GM18909 (cell line): Measurements from ENCODE around the gene ALK.

Source experiments
- ATAC-seq: cut with Tn5 transposase; IDR thresholded peaks from one replicate; pipeline ENCODE4 v1.9.1; 2021; ENCODE audit warnings: mild to moderate bottlenecking; ENCODE audit not compliant: unreplicated experiment, poor library complexity

Gene ALK

DNA sequence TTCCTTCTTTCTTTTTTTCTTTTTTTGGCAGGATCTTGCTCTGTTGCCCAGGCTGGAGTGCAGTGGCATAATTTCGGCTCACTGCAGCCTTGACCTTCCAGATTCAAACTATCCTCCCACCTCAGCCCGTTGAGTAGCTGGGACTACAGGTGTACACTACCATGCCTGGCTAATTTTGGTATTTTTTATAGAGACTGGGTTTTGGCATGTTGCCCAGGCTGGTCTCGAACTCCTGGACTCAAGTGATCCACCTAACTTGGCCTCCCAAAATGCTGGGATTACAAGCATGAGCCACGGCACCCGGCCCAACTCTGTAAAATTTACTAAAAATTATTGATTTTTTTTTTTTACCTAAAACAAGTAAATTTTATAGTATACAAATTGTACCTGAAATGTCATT lies 360.8 kb downstream of the ALK start:
- ATAC-seq: no peak

DNA sequence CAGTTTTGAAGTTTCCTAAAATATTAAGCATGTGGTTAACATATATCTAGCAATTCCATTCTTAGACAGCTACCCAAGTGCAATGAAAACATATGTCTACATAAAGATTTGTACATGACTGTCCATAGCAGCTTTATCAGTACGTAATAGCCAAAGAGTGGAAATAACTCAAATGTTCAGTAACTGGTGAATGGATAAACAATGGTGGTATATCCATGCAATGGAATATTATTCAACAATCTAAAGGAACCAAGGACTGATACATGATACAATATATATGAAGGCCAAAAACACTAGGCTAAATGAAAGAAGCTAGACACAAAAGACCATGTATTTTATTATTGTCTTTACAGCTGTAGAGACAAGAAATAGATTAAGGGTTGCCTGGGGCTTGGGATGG lies 361.4 kb downstream of the ALK start:
- ATAC-seq: no peak

DNA sequence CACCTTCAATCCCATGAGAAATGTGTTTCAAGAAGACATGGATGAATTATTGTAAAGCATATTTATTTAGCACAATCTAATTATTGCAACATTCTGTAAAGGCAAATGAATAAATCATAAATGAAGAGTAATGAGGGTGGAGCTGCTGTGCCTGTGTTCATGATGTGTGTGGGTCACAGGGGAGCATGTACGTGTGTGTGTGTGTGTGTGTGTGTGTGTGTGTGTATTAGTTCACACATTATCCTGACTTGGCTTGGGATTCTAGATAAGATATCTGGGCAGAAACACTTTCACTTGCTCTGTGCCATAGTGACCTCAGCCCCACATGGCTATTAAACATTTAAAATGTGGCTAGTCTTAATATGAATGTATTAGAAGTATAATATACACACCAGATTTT lies 361.8 kb downstream of the ALK start:
- ATAC-seq: no peak

DNA sequence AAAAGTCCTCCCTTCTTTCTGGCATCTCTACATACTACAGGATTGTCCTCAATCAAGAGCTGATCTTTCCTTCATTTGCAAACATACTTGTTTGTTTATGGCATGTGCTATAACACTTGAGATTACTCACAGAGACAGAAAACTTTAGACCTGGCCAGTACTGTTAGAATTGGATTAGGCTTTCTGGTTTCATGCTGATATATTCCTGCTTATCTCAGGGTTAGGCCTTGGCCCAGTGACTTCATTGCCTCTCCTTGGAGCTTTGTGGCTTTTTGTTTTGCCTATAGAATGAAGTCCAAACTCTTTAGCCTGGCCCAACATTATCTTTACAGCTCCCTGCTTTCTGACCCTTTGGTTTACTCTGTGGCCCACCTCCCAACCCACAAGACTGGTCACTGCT lies 363.3 kb downstream of the ALK start:
- no peak for ATAC-seq

DNA sequence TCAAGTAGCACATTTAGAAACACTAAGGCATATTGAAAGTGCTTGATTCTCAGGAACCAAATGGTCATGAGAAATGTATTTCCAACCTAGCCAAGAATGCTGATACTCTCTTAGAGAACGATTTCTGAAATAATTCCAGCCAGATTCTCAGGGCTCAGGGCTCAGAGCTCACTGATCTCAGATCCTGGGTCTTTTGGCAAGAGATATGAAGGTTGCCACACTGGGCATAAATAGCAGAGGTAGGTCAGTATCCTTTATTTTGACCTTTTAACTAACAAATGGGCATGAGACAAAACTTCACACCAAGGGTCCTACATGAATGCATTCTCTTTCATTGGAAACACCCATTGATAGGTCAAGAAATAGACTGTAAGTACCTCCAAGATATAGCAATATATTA lies 364.1 kb downstream of the ALK start:
- no peak for ATAC-seq

DNA sequence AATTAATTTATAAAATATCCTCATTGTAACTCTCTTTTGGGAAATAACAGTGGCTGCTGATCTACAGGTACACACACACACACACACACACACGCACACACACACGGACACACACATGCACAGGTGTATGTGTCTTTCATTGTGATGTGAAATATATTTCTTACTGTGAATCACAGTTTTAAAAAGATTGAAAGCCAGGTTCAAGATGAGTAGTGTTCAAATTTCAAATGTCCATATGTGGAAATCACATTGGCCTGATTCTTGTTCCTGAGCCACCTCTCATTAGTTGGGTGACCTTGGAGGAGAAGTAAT lies 372.4 kb downstream of the ALK start:
- ATAC-seq: no peak

DNA sequence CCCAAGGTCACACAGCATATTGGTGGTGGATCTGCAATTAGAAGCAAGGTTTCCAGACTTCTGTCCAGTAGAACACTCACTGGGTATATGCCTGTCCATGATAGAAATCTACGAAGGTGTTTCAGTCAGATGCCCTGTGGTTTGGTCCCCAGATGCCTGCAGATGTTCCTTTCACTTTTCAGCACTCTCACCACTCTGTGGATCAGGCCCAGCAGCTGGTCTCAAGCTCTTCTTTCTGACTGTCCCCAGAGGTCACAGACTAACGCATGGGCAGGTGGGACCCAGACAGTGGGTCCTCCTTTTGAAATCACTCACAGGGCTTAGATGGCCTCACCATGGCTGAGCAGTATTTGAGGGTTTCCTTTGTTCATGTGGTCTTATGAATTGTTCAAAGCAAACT lies 376.5 kb downstream of the ALK start:
- no peak for ATAC-seq

DNA sequence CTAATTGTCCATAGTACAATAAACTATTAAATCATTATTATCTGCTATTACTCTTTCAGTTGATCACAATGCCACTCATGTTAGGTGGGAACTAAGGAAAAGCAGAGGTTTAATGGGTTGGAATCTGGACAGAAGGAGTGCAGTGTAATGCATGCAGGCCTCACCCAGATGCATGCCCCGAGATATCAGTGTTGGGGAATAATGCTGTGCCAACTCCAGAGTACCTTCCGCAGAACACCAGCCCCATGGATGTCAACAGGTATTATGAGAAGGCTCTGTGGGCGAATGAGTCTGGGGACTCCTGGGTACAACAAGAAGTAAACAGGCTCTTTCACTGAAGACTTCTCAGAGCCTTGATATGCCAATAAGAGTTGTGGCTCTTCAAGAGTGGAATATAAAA lies 377.4 kb downstream of the ALK start:
- no peak for ATAC-seq

DNA sequence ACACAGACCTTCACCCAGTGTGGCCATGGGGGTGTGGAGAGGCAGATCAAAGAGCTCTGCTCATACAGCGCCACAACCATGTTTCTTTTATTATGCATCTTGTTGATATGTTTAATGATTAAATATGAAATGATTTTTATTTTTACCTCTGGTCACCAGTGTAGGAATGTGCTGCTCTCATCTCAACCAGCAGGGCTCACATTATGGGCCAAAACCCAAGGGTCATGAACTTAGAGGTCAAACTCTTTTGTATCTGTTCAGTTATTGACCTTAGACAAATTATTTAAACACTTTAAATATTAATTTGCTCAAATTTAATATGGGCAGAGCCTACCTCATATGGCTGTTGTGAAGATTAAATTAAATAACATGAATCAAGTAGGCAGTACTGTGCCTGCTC lies 386.2 kb downstream of the ALK start:
- ATAC-seq: no peak

DNA sequence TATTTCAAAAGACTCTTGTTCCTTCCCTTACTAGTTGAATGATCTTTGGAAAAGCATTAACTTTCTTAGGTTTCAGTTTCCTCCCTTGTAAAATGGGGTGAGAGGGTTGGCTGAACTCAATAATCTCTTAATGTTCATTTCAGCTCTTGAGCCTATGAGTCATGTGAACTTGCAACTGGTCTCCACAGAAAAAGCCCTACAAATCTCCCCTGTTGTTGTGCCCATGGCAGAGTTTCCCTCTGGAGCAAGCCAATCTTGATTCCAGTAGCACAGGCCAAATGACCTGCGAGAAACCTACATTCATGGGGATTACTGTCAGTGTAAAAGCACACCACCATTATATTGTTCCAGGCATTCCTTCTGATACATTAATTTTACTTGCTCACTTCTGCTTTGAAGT lies 388.9 kb downstream of the ALK start:
- no peak for ATAC-seq

DNA sequence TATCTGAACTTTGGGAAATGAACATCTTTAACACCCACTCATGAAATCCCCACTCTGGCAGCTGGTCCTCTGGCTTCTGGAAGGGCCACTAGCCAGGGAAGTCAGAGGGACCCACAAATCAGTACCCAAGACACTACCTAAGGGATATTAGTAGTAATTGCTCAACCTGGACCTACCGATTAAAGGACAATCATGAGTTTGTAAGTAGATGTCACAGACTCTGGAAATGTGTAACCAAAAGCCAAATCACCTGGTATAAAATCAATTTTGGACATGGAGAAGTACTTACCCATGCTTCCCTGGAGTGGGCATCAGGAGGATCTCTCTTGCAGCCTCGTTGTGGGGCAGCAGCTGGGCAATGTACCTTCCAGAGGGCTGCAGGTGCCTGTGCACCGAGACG lies 389.8 kb downstream of the ALK start:
- ATAC-seq: no peak

DNA sequence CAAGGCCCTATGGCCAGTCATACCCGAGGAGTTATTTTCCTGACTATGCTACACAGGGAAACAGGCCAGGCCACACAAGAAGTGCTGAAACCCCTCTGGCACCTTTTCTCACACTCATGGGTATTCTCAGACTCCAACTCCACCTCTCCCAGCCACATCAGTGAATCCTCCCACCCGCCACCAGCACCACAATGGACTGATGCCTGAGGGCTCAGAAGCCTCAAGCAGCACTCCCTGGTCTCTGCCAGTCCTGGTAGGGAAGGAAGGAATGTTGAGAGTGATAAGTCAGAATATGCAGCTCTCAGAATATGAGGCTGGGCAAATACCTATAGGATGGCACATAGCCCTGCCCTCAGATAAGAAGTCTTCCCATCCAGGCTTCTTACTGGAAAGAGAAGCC lies 391.1 kb downstream of the ALK start:
- no peak for ATAC-seq

DNA sequence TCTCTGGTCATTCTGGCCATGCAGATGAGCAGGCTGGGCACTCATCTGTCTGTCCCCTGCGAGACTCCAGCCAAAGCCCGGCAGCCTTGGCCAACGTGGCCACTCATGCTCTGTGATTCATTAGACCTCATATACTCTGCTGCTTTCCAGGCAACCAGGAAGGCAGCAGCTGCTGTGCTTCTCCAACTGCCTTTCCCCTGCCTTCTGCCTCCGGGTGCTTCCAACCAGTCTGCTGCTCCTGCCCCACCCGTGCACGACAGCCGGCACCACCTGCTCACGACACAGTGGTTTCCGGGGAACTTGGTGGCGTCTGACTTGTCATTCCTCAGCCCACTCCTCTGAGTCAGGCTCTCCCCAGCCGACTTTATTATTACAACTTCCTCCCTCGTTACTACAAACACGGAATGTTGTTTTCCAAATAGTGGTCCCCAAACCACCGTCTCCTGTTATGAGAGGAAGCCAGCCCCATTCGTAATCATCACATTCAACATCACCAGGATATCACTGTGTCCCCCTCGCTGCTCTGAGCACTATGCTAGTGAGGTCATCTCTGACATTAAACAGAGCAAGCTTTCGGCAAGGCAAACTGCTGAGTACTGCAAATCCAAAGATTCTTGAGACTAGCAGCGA lies 392.4 kb downstream of the ALK start:
- no peak for ATAC-seq

DNA sequence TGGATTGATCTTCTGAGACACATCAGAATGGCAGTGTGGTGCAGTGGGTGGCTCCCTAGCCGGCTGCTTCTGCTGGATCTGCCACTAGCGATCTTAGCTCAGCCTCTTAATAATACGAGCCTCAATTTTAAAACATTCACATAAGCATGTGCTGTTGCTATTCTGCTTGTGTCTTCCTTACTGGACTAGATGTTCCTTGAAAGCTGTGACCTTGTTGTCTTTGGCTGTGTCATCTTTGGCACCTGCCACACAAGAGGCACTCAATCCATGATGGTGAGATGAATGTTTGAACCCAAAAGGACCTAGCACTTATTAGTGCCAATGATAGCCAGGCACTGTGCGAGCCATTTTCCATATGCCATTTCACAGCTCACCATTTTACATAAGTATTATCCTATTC lies 393.0 kb downstream of the ALK start:
- ATAC-seq: no peak

DNA sequence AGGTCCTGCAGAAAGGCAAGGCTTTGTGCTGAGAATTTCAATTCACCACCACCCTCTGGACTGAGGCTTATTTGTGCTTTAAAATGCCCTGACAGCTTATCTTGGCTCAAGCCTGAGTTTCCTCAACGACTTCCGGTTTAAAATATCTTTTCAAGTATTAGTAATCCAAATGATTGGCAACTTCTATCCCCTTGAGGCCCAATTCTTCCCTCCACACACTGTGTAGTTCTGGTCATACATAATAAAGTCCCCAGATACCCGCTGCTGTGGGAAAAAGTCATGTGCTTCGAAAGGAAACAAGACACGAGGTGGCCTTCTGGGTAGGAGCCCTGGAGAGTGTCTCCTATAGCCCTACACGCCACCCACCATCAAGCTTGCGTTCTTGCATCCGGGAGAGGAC lies 393.4 kb downstream of the ALK start:
- no peak for ATAC-seq

DNA sequence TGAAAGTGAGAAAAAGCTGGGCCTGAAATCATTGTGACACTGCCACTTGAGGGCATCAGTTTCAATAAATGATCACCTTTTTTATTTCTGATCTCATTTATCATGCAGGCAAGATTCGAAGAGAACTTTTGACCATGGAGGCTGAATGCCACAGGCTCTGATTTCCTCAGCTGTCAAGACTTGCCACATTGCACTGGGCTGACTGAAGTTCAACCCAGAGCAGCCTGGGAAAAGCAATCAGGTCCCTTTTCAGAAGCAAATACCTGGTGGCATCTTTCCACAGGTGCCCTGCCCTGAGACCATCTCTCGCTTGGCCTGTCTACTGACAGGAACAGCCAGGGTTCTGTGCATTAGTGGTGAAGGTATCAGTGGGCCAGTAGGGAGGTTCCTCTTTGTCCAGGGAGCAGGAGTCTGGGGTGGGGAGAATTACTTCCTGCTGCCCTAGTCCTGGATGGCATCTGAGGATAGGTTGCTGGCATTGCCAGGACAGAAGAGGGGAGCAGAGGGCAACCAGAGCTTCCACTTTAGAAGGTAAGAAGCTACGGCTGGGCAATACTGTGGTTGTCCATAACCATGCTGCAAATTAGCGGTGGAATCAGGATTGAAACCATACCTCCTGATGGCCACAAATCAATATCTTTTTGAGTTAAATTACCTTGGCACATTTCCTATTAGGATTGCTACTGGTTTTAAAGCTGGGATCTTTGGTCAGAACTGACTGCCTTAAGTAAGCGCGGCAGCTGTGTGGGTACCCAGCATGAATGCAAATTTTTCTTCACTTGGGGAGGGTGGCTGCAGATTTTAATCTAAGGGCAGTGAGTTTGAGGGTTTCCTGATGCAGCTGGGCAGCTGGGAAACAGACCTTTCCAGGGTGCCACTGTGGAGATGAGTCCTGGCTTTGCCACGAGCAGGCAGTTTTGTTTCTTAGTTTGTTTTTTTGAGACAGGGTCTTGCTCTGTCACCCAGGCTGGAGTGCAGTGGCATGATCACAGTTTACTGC lies 394.5 kb downstream of the ALK start:
- ATAC-seq: no peak

DNA sequence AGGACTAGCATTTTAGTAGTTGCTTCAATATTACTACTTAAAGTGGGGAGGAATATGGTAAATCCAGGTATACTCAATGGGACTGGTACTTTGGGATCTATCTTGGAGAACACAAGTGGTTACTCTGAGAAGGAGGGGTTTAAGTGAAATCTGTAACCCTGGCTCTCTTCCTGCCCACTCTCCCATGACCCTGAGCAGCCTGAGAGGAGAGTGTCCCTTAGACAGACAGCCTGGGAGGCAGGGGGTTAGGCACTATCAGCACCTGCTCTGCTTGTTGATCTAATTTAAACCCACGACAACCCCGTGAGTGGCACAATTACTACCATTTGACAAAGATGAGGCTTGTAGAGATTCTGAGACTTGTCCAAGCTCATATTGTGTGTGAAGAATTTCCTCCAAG lies 395.5 kb downstream of the ALK start:
- no peak for ATAC-seq

DNA sequence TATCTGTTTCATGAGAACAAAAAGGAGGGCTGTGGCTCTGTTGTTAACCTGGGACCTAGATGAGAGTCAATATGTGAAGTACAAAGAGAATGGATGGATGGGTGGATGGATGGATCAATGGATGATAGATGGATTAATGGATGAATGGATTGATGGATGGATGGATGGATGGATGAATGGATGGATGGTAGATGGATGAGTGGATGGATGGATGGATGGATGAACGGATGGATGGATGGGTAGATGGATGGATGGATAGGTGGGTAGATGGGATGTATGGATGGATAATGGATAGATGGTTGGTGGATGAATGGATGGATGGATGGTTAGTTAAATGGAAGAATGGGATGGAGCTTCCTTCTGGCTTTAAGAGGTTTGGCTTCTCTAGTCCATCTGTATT lies 396.7 kb downstream of the ALK start:
- no peak for ATAC-seq

DNA sequence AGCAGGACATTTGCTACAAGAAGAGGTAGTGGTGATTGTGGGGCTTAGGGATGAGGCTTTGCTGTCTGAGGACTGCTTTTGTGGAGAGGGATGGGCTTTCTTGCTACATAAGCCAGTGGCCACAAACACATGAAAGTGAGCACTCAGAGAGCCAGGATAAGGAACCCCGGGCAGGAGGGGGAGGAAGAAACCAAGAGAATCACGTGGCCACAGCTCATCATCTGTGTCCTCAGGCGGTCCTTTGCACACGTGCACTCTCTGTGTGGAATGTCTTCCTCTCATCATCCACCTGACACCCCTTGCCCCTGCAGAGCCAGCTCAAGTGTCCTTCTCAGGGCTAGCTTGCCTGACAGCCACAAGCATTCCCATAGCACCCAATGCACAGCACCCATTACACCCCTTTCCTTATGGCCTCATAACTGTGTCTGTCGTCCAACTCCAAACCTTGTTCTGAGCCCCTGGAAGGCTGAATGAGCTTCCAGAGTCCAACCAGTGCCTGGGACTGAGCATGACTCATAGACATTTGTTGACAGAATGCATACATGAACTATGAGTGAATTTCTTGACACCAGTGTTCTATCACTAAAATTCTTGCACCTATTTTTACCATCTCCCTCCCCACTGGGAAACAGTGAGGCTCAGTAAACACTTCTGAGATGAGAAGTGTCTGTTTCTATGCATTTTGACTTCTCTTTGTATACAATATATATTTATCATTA lies 398.3 kb downstream of the ALK start:
- ATAC-seq: no peak

DNA sequence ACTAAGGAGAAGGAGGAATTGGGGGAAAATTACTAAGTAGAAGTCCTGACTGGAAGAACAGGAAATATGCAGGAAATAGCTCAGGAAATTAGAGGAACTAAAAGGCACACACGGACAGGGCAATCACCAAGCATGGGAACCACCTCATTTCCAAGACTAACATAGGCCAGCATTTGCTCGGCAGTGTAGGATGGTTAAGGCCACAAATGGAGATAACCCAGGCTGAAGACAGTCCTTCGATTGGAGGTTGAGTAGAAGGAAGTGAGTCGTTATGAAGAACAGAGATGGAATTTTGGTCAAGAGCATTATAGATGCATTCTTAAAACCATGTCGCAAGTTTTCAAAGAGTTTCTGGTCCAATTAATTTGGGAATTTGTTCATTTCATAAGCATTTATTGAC lies 401.4 kb downstream of the ALK start:
- no peak for ATAC-seq

DNA sequence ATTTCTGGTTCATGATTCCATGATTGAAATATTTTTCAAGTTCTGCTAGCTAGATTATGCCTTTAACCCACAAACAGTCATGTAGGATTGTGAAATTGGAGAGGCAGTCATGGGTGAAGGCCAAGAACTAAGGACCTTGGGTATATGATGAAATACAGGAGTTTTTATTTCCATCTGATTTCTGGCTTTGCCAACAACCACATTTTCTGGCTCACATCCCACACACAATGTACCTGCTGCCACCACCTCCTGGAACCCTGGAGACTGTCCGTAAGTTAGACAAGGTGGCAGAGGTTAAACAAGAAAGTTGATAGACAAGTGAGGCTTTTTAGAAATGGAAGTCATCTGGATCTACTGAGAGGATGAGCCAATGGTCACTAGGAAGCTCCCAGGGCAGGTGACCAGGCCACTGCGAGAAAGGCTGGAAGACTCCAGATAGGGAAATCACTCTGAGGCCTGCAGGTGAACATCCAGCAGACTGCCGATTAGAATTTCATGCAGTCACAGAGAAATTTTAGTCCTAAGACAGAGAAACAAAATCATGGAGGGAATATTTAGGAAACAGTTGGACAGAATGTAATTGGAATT lies 402.0 kb downstream of the ALK start:
- no peak for ATAC-seq
